Loucy (cell line): ENCODE results near the gene GET4.

Experiments used
- H2AFZ ChIP-seq: fragments of 200-600 bp; sonication (generic); 2 replicates; pipeline ENCODE4 v1.6.0; 2016; ENCODE audit warnings: antibody characterized with exemption, mild to moderate bottlenecking, low read length, moderate library complexity
- H3F3A ChIP-seq: fragments of 200-600 bp; 2 replicates; pipeline ENCODE4 v1.6.0; 2016; ENCODE audit warnings: antibody characterized with exemption, low read depth, mild to moderate bottlenecking
- H3K27me3 ChIP-seq: fragments of 200-600 bp; sonication (generic); 2 replicates; pipeline ENCODE4 v1.6.1; 2014; ENCODE audit warnings: low read length, mild to moderate bottlenecking; ENCODE audit not compliant: insufficient read depth, poor library complexity, severe bottlenecking
- H3K36me3 ChIP-seq: fragments of 200-600 bp; sonication (generic); 2 replicates; pipeline ENCODE4 v1.6.1; 2016; ENCODE audit warnings: low read length; ENCODE audit not compliant: insufficient read depth
- H3K4me1 ChIP-seq: fragments of 200-600 bp; sonication (generic); 2 replicates; pipeline ENCODE4 v1.5.1; 2014; ENCODE audit warnings: low read length, mild to moderate bottlenecking; ENCODE audit not compliant: insufficient read depth, poor library complexity, severe bottlenecking
- H3K4me2 ChIP-seq: fragments of 200-600 bp; sonication (generic); 2 replicates; pipeline ENCODE4 v1.6.0; 2014; ENCODE audit warnings: antibody characterized with exemption, low read length, low read depth, mild to moderate bottlenecking; ENCODE audit not compliant: poor library complexity, severe bottlenecking
- H3K4me3 ChIP-seq: fragments of 200-600 bp; sonication (generic); 2 replicates; pipeline ENCODE4 v1.5.1; 2014; ENCODE audit warnings: low read length, mild to moderate bottlenecking, mixed read lengths; ENCODE audit not compliant: poor library complexity, severe bottlenecking
- H3K79me2 ChIP-seq: fragments of 200-600 bp; sonication (generic); 2 replicates; pipeline ENCODE4 v1.6.1; 2014; ENCODE audit warnings: low read length; ENCODE audit not compliant: insufficient read depth
- H3K9ac ChIP-seq: fragments of 200-600 bp; sonication (generic); 2 replicates; pipeline ENCODE4 v1.6.0; 2014; ENCODE audit warnings: mild to moderate bottlenecking, low read depth, low read length, moderate library complexity; ENCODE audit not compliant: poor library complexity, severe bottlenecking
- H3K9me2 ChIP-seq: fragments of 200-600 bp; sonication (generic); replicated peaks from 2 replicates; pipeline ENCODE4 v1.6.1; 2016; ENCODE audit warnings: low read depth, low read length, mixed read lengths
- H3K9me3 ChIP-seq: fragments of 200-600 bp; sonication (generic); 2 replicates; pipeline ENCODE4 v1.6.1; 2014; ENCODE audit warnings: mild to moderate bottlenecking, antibody characterized with exemption, low read length, low read depth; ENCODE audit not compliant: insufficient read depth
- H4K20me1 ChIP-seq: fragments of 200-600 bp; sonication (generic); 2 replicates; pipeline ENCODE4 v1.6.0; 2014; ENCODE audit warnings: antibody characterized with exemption, low read length, mild to moderate bottlenecking; ENCODE audit not compliant: insufficient read depth, poor library complexity, severe bottlenecking
- EZH2phosphoT487 ChIP-seq: fragments of 200-600 bp; IDR thresholded peaks from 2 replicates; pipeline ENCODE4 v1.6.1; 2018; ENCODE audit warnings: antibody characterized with exemption, mild to moderate bottlenecking, moderate library complexity, borderline replicate concordance
- TF ChIP-seq, protein P1 (sequence below): fragments of 200-600 bp; sonication (generic); conservative IDR thresholded peaks from 2 replicates; pipeline ENCODE4 v1.5.1; 2014; ENCODE audit warnings: mild to moderate bottlenecking, antibody characterized with exemption, low read length

Gene GET4

DNA sequence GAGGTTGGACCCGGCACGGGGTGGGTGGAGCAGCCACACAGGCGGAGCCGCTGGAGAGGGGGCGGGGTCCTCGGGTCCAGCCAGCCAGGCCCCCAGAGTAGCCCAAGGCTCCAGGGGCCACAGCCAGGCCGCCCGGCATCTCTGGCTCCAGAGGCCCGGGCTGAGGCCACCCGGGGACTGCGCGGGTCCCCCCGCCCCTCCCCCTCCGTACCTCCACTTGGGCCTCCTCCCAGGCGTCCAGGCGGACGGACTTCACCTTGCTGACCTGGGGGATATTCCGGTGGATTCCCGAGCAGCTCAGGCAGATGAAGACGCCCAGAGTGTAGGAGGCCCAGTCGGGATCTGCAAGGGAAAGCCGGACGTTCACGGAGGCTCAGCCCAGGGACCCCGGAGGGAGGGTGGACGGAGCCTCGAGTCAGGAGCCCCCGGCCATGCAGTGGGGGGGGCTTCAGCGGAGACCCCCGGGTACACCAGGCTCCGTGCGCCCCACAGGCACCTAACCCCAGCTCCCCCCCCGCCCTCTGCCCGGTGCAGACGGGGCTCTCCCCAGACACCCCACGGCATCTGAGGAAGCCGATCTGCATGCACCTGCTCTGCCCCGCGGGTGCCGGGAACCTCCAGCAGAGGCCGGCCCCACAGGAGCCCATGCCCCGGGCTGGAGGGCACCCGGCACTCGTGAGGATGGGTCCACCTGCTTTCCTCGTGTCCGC lies 59.0 kb downstream of the GET4 start:
- Histone ChIP-seq H3F3A (no peaks in the 10 kb centered on the region), H3K27me3 (no peaks in the 10 kb centered on the region), H3K4me3 (no peak overlapping the region), H3K4me1 (no peaks in the 10 kb centered on the region), H3K9me3 (no peaks in the 10 kb centered on the region; the same call in 1 of the 2 replicates), H3K36me3 (no peaks in the 10 kb centered on the region), H3K9me2 (no peaks in the 10 kb centered on the region), H4K20me1 (no peaks in the 10 kb centered on the region), H3K9ac (no peak overlapping the region), H3K4me2 (no peak overlapping the region), H3K79me2 (no peaks in the 10 kb centered on the region), H2AFZ (no peak overlapping the region)
- TF ChIP-seq, protein P1, sequence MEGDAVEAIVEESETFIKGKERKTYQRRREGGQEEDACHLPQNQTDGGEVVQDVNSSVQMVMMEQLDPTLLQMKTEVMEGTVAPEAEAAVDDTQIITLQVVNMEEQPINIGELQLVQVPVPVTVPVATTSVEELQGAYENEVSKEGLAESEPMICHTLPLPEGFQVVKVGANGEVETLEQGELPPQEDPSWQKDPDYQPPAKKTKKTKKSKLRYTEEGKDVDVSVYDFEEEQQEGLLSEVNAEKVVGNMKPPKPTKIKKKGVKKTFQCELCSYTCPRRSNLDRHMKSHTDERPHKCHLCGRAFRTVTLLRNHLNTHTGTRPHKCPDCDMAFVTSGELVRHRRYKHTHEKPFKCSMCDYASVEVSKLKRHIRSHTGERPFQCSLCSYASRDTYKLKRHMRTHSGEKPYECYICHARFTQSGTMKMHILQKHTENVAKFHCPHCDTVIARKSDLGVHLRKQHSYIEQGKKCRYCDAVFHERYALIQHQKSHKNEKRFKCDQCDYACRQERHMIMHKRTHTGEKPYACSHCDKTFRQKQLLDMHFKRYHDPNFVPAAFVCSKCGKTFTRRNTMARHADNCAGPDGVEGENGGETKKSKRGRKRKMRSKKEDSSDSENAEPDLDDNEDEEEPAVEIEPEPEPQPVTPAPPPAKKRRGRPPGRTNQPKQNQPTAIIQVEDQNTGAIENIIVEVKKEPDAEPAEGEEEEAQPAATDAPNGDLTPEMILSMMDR, result no peak
- TF ChIP-seq EZH2phosphoT487, result no peak

DNA sequence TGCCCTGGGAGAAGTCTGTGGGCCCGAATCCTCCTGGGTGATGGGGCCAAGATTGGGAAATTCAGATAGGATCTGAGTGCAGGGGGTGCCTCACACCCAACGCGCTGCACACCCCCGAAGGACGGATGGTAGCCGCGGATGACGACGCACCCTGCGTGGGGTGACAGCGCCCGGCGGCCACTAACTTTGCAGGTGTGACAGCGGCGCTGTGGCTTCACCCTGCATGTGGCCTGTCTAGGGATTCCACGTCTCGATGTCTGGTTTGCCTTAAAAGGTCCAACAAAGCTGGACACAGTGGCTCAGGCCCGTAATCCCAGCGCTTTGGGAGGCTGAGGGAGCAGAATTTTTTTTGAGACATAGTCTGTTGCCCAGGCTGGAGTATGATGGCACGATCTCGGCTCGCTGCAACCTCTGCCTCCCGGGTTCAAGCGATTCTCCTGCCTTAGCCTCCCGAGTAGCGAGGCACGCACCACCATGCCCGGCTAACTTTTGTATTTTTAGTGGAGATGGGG lies 59.6 kb downstream of the GET4 start:
- Histone ChIP-seq H3K9ac (no peak overlapping the region), H3K4me3 (no peak overlapping the region), H2AFZ (no peak overlapping the region), H3K79me2 (no peaks in the 10 kb centered on the region), H3K9me3 (no peaks in the 10 kb centered on the region; the same call in 1 of the 2 replicates), H3K9me2 (no peaks in the 10 kb centered on the region), H4K20me1 (no peaks in the 10 kb centered on the region), H3K36me3 (no peaks in the 10 kb centered on the region), H3K4me2 (no peak overlapping the region), H3F3A (no peaks in the 10 kb centered on the region), H3K4me1 (no peaks in the 10 kb centered on the region), H3K27me3 (no peaks in the 10 kb centered on the region)
- TF ChIP-seq EZH2phosphoT487, result no peak
- TF ChIP-seq, protein P1, result no peak

DNA sequence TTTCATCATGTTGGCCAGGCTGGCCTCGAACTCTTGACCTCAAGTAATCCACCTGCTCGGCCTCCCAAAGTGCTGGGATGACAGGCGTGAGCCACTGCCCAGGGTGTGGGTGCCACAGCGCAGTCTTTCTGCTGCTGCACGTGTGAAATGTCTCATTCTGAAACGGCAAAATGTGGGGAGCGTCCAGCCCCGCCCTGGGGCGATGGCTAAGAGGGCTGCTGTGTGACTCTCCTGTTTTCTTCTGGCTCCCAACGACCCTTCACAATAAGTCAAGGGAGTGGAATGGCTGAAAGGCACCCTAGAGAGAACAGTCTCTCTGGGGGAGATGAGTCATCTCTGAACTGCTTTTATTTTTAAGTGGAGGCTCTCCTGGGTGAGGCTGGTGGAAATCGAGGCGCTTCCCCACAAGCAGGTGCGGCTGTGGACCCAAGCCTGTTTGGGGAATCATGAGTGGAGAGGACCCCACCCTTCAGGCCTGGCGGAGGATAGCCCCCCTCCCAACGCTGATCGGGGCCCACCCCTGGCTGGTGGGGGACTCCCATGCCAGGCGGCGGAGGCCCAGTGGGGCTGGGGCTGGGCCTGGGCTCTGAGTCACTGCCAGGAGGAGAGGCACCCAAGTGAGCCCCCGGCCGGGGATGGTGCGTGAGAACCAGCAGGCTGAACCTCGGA lies 60.2 kb downstream of the GET4 start:
- H2AFZ ChIP-seq, result no peak overlapping the region
- H3K4me1 ChIP-seq, result no peaks in the 10 kb centered on the region
- H3K36me3 ChIP-seq, result no peaks in the 10 kb centered on the region
- no peak overlapping the region for H3K4me2 ChIP-seq
- no peaks in the 10 kb centered on the region for H3F3A ChIP-seq
- TF ChIP-seq EZH2phosphoT487, result no peak
- TF ChIP-seq, protein P1, result no peak
- no peaks in the 10 kb centered on the region; the same call in 1 of the 2 replicates for H3K9me3 ChIP-seq
- no peaks in the 10 kb centered on the region for H3K9me2 ChIP-seq
- no peak overlapping the region for H3K4me3 ChIP-seq
- no peaks in the 10 kb centered on the region for H4K20me1 ChIP-seq
- H3K9ac ChIP-seq, result no peak overlapping the region
- no peaks in the 10 kb centered on the region for H3K79me2 ChIP-seq
- no peaks in the 10 kb centered on the region for H3K27me3 ChIP-seq
